NCI-H1105 treated with DMSO at 0.1 percent for 48 hours (cell line): ENCODE measurements around the gene FARP1.

Experiments
- DNase-seq: peaks from one replicate; lab custom pipeline; 2025; lab: John Stamatoyannopoulos, UW

FARP1 gene

GRCh38 chr13:98332222-98332621, 189.3 kb downstream of the FARP1 start:
- DNase-seq: no peak

GRCh38 chr13:98332691-98333090, 189.8 kb downstream of the FARP1 start:
- no peak for DNase-seq

GRCh38 chr13:98333486-98333885, 190.6 kb downstream of the FARP1 start:
- no peak for DNase-seq

DNA sequence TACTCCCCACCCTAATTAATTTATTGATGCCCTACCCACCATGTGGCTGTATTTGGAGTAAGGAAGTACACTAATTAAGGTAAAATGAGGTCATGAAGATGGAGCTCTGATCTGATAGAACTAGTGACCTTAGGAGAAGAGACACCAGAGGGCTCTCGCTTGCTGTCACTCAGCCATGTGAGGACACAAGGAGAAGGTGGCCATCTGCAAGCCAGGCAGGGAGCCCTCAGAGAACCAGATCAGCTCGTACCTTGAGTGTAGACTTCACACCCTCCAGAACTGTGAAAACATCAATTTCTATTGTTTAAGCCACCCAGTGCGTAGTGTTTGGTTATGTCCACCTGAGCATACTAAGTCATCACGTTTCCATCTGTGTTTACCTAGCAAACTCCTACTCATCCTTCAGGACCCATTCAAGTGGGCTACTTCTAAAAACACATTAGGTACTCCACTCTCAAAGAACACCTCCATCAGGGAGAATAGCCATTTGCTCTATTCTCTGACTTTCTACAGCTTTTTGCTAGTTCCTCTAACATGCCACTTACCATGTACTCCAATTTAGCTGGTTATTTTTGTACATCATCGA, 191.8 kb downstream of the FARP1 start:
- no peak for DNase-seq

GRCh38 chr13:98335721-98336120, 192.8 kb downstream of the FARP1 start:
- no peak for DNase-seq

GRCh38 chr13:98338310-98338709, 195.4 kb downstream of the FARP1 start:
- DNase-seq: no peak

DNA sequence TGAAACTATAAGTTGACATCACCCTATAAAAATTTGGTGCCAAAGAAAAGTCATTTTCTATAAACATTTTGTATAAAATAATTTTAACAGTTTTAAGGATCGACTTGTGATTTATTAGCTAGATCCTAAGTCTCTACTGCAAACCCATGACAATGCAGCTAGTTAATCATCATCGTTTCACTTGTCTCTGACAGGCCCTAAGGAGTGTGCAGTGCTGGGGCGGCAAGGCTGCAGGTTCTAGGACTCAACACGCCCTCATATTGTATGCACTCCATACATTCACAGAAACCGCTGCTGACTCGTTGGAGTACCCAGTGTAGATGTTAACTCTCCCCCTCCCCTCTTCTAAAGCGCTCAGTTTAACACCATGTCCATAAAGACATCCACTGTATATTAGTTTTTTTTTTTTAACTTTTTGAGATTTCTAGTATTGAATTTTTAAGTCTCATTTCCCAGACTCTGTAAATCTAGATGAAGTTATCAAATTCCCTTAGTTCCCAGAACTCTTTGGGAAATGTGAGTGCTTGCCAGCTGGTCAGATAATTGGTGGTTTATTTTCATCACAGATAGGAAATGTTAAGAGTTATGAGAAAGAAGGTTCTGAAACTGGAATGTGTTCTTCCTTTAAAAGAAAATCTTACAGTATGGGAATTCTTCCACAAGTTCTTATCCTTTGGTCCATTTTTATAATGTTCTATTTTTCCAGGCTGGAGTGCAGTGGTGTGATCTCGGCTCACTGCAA, 197.0 kb downstream of the FARP1 start:
- DNase-seq: no peak

DNA sequence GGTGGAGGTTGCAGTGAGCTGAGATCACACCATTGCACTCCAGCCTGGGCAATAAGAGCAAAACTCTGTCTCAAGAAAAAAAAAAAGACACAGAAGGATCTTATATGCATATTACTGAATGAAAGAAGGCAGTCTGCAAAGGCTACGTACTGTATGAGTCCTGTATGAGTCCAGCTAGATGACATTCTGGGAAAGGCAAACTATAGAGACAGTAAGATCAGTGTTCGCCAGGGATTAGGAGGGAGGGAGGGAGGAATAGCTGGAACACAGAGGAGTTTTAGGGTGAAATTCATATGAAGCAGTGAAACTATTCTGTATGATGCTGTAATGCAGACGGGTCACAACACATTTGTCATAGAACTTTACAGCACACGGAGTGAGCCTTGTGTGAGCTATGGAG, 200.1 kb downstream of the FARP1 start:
- DNase-seq: no peak

- DNase-seq: no peak
These were observed 200.6 kb downstream of the FARP1 start for GRCh38 chr13:98343461-98343860.

DNA sequence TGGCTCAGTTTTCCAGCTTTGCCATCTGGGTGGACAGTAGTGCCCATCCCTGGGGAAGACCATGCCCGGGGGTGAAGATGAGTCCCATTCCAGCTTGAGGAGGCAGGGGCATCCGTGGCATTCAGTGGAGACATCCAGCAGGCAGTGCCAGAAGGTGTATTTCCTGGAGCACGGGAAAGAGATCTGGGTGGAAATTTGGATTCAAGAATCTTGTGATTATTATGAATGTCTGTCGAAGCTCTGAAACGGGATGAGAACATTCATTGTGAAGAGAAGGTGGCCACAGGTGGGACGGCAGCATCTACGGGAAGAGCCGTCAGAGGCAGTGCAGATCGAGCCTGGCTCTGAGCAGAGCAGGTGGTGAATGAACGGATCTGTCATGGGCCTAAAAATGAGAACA, 201.5 kb downstream of the FARP1 start:
- DNase-seq: no peak

DNA sequence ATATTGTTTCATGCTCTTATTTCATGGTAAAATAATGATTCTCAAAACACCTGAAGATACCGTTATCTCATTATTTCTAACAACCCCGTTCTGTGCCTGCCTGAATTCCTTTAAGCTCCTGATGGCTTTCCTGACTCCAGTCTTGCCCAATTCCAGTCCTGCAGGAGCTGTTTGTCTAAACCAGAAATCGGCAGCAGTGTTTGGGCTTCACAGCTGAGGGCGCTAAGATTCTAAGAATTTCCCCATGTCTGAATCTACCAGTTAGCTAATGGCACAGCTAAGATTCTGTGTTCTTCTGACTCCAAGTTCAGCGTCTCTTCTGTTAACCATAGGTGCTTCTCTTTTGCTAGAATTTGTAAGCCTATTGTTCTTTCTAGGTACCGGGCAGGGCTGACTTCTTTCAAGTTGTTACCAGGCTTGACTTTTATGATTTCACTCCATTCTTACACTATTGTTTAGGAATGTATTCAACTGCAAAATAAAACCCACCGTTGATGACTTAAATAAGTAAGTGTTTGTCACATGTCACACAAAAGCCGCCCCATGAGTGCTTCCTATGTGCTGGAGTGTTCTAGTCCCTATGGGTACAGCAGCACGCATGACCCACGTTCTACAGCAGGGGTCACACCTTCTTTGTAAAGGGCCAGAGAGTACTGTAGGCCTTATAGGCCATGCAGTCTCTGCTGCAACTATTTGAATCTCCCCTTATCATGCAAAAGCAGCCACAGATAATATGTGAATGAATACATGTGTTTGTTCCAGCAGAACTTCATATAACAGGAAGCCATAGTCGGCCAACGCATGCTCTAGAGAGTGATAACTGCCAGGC, 202.4 kb downstream of the FARP1 start:
- no peak for DNase-seq

DNA sequence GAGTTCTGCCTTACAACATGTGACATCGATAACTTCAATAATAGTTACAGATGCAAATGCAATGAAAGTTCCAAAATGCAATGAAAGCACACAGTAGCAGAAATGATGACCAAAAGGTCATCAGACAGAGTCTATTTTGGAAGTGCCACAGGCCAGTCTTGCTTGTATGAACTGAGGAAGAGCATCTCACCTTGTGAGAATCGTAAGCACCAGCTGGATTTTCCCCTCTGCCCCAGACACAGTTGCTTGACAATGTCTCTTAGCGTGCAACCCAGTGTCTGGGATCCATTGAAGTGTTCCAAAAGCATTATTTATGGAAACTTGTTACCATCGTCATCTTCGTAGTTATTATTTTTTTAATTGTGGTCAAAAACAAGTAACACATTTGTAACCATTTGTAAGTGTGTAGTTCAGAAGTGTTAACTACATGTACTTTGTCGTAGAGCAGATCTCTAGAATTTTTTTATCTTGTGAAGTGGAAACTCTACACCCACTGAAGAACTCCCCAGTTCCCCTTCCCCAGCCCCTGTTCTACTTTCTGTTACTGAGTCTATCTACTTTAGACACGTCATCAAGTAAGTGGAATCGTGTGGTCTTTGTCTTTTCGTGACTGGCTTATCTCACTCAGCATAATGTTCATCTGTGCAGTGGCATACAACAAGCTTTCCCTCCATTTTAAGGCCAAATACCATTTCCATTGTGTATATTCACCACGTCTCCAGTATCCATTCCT, 204.2 kb downstream of the FARP1 start:
- no peak for DNase-seq

GRCh38 chr13:98347756-98348155, 204.9 kb downstream of the FARP1 start:
- no peak for DNase-seq

DNA sequence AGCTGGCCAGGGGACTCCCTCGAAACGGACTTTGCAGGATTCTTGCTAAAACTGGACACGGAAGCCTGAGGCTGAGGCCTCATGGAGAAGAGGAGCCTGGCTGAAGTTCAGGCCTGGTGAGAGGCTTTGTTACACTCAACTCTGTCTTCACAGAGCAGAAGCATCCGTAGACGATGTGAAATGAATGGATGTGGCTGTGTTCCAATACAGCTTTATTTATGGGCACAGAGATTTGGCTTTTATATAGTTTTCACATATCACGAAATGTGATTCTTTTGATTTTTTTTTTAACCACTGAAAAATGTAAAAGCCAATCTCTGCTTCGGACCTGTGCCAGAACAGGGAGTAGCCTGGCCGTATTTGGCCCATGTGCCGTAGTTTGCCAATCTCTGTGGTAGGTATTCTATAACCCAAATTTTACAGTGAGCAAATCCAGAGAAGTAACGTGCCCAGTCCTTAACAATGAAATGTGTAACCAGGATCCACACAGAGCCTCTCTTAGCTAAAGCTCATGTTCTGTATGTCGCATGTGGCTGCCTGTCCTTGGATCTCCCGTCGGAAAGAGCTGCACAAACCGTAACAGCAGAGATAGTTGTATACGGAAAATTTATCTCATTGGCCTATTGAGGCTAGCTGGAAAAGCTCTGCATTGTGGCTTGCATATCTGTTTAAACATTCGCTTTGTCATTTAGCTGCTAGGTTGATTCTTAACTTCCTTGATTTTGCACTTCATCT, 205.7 kb downstream of the FARP1 start:
- DNase-seq: no peak

DNA sequence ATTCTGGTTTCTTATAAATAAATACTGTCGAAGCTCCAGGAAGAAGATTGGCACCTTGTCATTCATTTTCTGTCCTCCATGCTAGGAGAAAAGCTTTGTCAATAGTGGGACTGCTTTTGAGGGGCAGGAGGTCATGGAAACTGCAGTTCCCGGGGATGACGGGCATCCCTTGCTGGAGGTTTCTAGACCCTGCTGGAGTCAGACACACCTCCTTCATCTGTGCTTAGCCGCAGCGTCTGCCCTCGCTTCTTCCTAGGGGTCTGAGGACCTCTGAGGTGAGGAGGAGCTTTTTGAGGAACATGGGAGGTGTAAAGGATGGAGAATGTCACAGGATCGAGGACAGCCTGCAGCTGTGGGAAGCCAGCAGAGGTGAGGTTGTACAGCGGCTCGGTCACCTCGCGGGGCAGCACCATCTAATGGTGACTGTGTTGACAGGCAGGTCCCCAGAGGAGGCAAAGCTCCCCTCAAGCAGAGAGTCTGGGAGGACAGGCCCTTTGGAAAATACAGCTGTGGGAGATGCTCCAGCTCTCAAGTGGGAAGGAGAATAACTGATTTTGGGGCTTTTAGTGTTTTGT, 206.9 kb downstream of the FARP1 start:
- DNase-seq: no peak

GRCh38 chr13:98350746-98351330, 207.9 kb downstream of the FARP1 start:
- DNase-seq: no peak

DNA sequence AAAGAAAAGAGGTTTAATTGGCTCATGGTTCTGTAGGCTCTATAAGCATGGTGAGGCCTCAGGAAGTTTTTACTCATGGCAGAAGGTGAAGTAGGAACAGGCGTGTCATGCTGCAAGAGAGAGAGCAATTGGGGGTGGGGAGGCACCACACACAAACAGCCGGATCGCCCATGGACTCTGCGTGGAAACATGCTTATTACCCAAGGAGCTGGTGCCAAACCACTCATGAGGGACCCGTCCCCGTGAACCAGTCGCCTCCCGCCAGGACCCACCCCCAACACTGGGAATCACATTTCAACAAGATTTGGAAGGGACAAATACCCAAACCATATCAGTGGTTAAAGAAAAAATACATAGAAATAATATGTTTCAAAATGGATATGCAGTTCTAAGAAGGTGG, 208.7 kb downstream of the FARP1 start:
- no peak for DNase-seq

GRCh38 chr13:98352226-98352625, 209.3 kb downstream of the FARP1 start:
- no peak for DNase-seq

GRCh38 chr13:98353750-98354149, 210.9 kb downstream of the FARP1 start:
- DNase-seq: no peak

DNA sequence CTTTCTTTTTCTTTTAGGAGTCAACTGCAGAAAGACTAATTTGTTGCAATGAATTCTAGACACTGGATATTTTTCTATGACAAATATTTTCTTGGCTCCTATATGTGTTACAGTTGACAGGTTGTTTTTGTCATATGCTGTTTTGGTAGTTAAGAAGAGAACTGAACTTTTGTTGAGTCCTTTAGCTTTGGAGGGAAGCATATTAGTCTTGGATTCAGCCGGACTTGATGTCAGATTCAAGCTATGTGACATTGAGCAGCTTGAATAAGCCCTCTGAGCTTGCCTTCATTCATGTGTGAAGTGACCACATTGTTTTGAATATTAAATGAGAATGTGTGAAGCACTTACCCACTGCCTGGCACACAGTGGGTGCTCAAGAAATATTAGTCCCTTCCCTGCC, 216.0 kb downstream of the FARP1 start:
- no peak for DNase-seq

GRCh38 chr13:98360545-98360944, 217.7 kb downstream of the FARP1 start:
- DNase-seq: no peak
